ENCODE data around the gene TBCB. TPM values are rescaled to one million over a fixed set of nuclear protein-coding genes. Genes with fewer than 3 reads are reported as not detected.

The TBCB gene
- total and polyA plus RNA-seq, 9 of the 15 experiments (the other 6 are each of a cell fraction or from before 2014, with no cell fraction given), result 3.5 to 115 (median 58.9) TPM

- in situ Hi-C loops (cut with MboI) (no loop called here), intact Hi-C loops (cut with micrococcal nuclease) (no loop called here)
- no peaks in the 10 kb centered on the region for H3K27me3 ChIP-seq (ENCODE audit: control insufficient read depth in 2 of 2, insufficient read depth in 2 of 2, low read length in 2 of 2)
- H3K4me2 ChIP-seq (ENCODE audit: insufficient read depth, low read length), result no peak overlapping the region
- DNase-seq (ENCODE audit: extremely low read depth in 1 of 4, low spot score in 3 of 4), result no peak
- H2AFZ ChIP-seq (ENCODE audit: low read depth, low read length), result no peak overlapping the region
- no TSS peak for BruUV-seq (replicated peaks)
- no peak overlapping the region for H3K27ac ChIP-seq (ENCODE audit: extremely low read depth, low read depth, low read length)
- no peaks in the 10 kb centered on the region for H3K9me3 ChIP-seq (replicated peaks; ENCODE audit: control insufficient read depth, insufficient read depth, low read depth, low read length)
- no peaks in the 10 kb centered on the region for H4K20me1 ChIP-seq (replicated peaks; ENCODE audit: control insufficient read depth, insufficient read depth, low read length)
- TF ChIP-seq ZFP1 (CRISPR knock-in tag; IDR thresholded peaks at IDR 0.05), result no peak
- TF ChIP-seq RBM17 (IDR thresholded peaks at IDR 0.05; ENCODE audit: borderline replicate concordance, low read depth, low read length), result no peak
- no peak for TF ChIP-seq ZNF639 (CRISPR knock-in tag; conservative IDR thresholded peaks at IDR 0.05 in 1 of 2, IDR thresholded peaks at IDR 0.05 in 1 of 2)
- no peak for TF ChIP-seq HMBOX1 (IDR thresholded peaks at IDR 0.05)
- no peak for TF ChIP-seq STAT5B (CRISPR knock-in tag; IDR thresholded peaks at IDR 0.05)
- TF ChIP-seq ZNF197 (CRISPR knock-in tag; IDR thresholded peaks at IDR 0.05; ENCODE audit: low read depth), result no peak
- TF ChIP-seq ZSCAN29 (IDR thresholded peaks at IDR 0.05), result no peak
- TF ChIP-seq RCOR1 (IDR thresholded peaks at IDR 0.05; ENCODE audit: borderline replicate concordance in 1 of 2, low read depth in 2 of 2, low read length in 2 of 2), result no peak
- no peaks in the 10 kb centered on the region for H3K9me1 ChIP-seq (ENCODE audit: control insufficient read depth, insufficient read depth, low read length)
- no peaks in the 10 kb centered on the region for H3K79me2 ChIP-seq (ENCODE audit: control insufficient read depth, insufficient read depth, low read length)
- H3K36me3 ChIP-seq (ENCODE audit: control insufficient read depth, insufficient read depth, low read length), result peaks cover 37% of the 10 kb centered on the region; the same call in 2 of the 3 replicates
- no peak for FAIRE-seq
- ChIA-PET POLR2A (interaction anchor here (0.6 to 1.7 kb wide), 4 partner anchors 36 to 210 kb away, joined by 3 to 4 read pairs (median 4); partner anchors contain the start of genes ZNF146 and ZNF565), CTCF (ENCODE audit: low intra/inter-chr PET ratio) (no interaction called here)
- ATAC-seq, result no peak
- H3K4me1 ChIP-seq (replicated peaks in 1 of 2; ENCODE audit: control insufficient read depth in 2 of 2, insufficient read depth in 2 of 2, low read length in 2 of 2), result peaks cover 0 to 13% of the 10 kb centered on the region in 2 experiments; a peak in 2 of 5 replicates
- H3K9ac ChIP-seq (ENCODE audit: insufficient read depth in 1 of 2, low read depth in 2 of 2, low read length in 2 of 2), result no peak overlapping the region
- no peak overlapping the region for H3K4me3 ChIP-seq
- 97% methylated on average over 10 of the region's 10 CpGs for WGBS (ENCODE audit: insufficient coverage, low coverage, missing lambda C conversion rate)
These were observed 37.9 kb downstream of the TBCB start for GRCh38 chr19:36153126-36153525.

Measured in K562 (cell line).